HG03196 (cell line): ENCODE results near the gene MED31.
"Not testable (repeated sequence)": the region's sequence is repeated elsewhere in the genome, so short reads cannot be mapped to it uniquely, and the experiment has no call there.

ENCODE experiments used
- ATAC-seq: cut with Tn5 transposase; IDR thresholded peaks from one replicate; pipeline ENCODE4 v1.9.1; 2021; ENCODE audit not compliant: unreplicated experiment

The MED31 gene

DNA sequence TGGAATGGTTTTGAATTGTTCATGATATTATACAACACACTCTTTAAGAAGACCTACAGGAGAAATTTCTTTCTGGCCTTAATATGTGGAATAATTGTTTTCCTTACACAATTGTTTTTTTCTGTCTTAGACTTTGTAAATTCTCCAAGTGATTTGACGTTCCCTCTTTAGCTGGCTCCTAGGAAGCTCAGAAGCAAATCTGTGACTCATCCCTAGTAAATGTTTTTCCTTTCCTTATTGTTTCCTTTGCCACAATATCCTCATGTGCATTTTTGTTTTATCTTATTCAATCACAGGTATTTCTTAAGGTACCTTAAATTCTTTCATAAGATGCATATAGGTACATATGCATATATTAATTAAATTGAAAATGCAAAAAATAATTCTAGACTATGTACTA is 24.4 kb downstream of the MED31 start:
- ATAC-seq = no peak

DNA sequence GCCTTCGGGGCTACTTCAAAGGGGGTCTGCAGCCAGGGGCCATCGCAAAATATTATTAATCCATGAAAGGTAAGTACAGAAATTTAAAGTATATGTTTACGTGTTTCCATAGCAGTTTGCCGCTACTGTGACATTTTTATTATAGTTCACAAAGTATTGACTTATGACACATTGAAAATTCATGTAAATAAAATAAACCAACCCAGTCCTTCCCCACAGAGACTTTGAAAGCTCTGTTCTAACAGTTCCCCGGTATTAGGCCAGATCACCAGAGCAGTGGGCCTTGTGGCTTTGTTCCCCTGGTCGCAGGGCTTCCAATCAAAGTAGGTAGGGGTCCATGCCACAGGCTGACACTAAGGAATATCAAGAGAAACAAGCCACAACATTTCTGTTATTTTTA is 24.8 kb downstream of the MED31 start:
- no peak for ATAC-seq

DNA sequence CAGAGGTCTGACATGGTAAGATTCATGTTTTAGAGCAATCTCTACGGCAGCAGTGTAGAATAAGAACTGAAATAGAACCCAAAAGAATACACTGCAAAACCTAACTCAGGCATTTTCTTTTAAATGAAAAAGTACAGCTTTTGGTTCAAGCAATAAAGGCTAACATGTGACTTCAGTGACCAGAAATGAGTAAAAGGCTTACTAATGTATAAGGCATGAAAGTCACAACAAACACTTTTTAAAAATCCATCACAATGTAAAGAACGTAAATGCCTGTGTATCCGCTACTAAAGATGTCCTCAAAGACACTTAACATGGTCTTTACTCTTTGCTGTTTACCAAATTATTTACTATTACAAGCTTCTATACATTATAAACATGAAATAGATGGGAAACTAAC is 27.5 kb downstream of the MED31 start:
- no peak for ATAC-seq

DNA sequence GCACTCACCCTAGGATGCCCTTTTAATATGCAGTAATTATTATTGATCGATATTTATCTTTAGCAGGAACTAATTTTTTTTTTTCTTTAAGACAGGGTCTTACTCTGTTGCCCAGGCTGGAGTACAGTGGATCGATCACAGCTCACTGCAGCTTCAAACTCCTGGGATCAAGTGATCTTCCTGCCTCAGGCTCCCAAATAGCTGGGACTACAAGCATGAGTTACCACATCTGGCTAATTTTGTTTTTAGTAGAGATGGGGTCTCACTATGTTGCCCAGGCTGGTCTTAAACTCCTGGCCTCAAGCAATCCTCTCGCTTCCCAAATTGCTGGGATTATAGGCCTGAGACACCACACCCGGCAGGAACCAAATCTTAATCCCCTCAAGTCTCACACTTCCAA is 40.2 kb downstream of the MED31 start:
- ATAC-seq = no peak

DNA sequence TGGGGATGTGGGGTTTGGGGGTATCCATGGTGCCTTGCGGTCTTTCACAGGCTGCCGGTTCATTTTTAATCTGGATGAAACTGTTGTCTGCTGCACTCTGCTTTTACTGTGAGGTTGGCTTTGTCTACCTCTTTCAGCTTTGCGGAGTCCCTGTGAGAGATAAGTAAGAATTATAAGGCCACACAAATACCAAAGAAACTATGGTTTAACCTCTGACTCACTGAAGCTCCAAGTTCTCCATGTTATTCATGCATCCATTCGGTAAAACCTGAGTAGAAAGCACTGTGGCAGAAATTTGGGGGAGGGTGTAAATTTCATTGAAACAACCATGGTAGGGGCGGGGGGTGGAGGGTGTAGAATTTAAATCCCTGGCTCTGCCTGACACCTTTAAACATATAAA is 41.4 kb downstream of the MED31 start:
- no peak for ATAC-seq

DNA sequence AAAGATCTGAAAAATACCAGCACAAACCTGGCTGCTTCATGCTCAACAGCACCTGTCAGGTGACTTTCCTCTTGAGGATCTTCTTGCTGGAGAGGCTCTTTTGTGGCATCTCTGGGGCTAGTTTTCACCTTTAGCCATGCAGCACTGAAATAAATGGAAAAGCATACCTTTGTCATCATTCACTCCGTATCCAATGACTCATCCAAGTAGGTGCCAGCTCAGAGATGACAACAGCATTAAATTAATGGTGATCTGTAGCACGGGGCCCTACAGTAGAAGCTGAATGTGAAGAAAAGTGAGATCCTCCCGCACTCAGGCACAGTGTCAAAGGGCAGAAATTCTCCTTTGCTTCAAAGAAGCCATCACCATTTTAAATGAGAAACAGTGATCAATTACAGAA is 43.1 kb downstream of the MED31 start:
- ATAC-seq = no peak

DNA sequence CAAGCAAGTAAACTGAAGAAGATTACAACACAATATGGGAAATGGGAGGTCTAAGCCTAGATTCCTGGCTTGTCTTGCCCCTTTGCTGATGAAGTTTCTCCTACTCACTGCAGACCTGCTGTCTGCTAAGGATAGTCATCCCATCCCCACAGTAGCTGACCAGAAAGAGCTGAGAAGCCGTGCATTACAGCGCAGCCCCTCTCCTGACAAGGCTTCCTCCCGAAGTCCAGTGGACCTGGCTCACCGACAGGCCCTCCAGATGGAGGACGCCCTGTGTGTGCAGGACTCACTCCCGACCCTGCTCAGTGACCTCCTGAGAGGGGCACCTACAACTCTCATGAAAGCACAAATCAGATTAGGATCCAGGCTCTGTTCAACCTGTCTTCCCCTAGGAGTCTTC is 46.3 kb downstream of the MED31 start:
- ATAC-seq = no peak

DNA sequence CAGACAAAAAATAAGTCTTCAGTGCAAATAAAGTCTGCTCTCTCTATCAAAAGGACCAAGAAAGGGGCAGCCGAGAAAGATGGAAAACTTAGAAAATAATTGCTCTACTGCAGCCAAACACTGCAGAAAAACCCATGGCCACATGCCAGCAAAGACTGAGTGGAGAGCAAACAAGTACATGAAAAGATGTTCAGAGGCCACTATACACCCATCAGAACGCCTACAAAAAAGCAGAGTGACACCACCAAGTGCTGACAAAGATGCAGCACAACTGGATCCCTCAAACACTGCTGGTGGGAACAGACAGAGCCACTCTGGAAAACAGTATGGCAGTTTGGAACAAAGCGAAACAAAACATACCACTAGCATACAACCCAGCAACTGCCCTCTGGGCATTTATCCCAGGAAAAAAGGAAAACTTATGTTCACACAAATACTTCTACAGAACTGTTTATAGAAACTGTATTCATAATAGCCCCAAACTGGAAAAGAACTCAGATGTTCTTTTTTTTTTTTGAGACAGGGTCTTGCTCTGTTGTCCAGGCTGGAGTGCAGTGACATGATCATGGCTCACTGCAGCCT is 47.6 kb downstream of the MED31 start:
- no peak for ATAC-seq

DNA sequence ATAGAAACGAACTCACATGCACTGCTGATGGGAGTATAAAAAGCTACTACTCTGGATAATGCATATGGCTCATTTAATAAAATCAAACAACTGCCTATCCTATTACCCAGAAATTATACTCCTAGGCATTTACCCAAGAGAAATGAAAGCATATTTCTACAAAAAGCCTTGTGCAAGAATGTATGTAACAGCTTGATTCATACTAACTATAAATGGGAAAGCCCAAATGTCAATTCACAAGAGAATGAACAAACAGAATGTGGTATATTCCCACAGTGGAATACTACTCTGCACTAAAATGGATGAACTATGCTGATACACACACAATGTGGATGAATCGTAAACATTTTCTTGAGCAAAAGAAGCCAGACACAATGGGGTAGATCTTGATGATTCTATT is 49.3 kb downstream of the MED31 start:
- ATAC-seq = no peak

DNA sequence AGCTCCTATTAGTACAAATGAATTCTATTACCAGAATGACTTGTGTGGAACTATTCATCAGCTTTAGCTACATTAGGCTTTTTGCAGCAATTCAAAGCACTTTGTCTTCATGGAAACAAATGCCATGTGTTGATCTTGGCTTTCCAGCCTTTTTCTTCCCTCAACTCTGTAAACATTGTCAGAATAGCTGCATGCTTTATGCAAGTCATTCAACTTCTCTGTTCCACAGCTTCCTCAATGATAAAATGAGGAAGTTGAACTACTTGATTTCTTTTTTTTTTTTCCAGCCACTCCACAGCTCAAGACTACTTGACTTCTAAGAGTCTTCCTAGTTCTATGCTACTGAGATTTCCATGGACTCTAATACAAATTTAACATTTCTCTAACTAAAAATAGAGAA is 52.0 kb downstream of the MED31 start:
- ATAC-seq = no peak

DNA sequence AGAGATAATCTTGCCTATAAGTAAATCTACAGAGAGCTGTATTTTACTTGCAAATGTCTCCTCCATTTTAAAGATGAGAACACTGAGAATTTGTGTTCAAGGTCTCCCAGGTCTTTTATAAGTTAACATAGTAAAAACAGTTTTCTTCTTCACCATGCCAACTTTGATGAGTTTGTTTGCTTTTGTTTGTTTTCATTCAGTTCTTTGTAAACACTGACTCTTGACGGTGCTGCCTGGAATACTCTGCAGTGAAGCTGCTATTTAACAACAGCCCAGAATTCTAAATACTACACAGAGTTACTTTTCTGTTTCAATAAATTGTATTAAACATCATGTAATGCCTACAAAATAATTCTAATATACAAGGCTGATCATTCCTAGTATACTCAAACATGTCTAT is 53.7 kb downstream of the MED31 start:
- ATAC-seq = no peak

DNA sequence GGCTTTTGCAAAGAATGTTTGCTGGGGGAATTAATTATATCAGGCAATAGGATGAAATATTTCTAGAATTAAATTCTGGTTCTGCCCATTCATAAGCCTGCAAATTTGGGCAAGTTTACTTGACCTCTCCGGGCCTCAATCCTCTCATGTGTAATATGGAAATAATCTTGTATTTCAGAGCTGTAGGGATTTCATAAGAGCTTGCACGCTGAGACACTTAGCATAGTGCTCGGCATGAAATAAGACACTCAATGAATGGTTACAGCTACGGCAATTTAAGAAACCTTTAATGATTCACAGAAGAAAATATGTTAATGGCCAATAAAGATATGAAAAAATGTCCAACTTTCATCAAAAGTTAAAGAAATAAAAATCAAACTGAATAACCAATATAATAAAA is 54.5 kb downstream of the MED31 start:
- no peak for ATAC-seq

DNA sequence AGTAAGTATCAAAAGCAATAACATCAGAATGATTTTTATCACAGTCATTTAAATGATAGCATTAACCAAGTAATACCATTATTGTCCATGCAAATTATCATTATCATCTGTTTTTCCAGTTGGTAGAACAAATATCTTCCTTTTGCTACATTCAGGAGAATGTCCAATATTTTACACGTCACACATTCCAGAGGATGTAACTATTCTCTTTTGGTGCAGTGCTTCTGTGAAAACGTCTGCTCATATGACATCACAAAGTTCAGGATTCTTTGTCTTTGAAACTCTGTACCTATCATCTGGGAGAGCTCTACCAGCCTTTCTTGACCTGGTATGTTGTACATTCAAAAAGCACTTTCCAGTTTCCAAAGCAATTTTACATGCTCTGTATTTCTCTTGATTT is 54.9 kb downstream of the MED31 start:
- no peak for ATAC-seq

DNA sequence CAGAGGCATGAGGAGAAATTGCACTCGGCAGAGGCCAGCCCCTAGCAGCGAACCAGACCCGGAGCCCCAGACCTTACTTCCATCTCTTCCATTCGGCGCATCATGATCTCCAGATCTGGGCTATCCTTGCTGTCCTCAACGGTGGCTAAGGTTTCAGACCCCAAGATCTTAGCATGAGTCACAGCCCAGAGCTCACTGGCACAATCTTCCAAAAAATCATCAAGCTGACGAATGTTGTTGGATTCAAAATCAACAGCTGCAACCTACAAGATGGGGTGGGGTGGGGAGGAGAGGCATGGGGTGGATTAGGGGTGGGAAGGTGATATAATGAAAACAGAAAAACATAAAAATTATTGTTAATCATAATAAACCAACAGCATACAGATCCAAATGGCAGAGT is 55.3 kb downstream of the MED31 start:
- no peak for ATAC-seq

DNA sequence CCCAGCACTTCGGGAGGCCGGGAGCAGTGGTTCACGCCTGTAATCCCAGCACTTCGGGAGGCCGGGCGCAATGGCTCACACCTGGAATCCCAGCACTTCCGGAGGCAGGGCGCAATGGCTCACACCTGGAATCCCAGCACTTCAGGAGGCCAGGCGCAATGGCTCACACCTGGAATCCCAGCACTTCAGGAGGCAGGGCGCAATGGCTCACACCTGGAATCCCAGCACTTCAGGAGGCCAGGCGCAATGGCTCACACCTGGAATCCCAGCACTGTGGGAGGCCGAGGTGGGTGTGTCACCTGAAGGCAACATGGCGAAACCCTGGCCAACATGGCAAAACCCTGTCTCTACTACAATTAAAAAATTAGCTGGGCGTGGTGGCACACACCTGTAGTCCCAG is 58.0 kb downstream of the MED31 start:
- ATAC-seq = not testable (repeated sequence)
